ENCODE data around the gene ASPM. TPM values are rescaled to one million over a fixed set of nuclear protein-coding genes. Genes with fewer than 3 reads are reported as not detected.

ASPM gene
- total RNA-seq, 1 donor from 2014 or later: 17.5 TPM

DNA sequence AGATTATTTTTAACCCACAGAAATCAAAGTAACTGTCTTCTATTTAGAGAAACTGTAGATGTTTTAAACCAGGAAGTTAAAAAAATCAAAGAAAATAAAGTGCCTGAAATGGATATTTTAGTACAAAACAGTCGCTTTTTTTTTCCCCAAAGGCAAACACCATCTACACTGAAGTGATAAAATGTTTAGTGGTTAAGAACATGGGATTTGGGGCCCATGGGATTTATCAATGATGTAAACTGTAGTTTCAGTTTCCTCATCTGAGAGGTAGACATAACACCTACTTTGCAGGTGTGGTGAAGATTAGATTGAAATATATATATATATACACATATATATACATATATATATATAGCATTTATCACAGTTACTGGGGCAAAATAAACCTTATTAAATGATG lies 22.1 kb downstream of the ASPM start:
- no peak overlapping the region for H3K4me3 Mint-ChIP-seq (ENCODE audit: low read depth)
- peaks cover 5% of the 10 kb centered on the region for H3K36me3 Mint-ChIP-seq (ENCODE audit: insufficient read depth)
- H3K27ac Mint-ChIP-seq: no peak overlapping the region
- H3K9me3 Mint-ChIP-seq (ENCODE audit: low read depth): no peaks in the 10 kb centered on the region
- no peak for DNase-seq (ENCODE audit: low spot score, unreplicated experiment)
- H3K4me1 Mint-ChIP-seq (ENCODE audit: low read depth): peaks cover 4% of the 10 kb centered on the region
- H3K27me3 Mint-ChIP-seq: no peaks in the 10 kb centered on the region
- TF ChIP-seq, protein P1, sequence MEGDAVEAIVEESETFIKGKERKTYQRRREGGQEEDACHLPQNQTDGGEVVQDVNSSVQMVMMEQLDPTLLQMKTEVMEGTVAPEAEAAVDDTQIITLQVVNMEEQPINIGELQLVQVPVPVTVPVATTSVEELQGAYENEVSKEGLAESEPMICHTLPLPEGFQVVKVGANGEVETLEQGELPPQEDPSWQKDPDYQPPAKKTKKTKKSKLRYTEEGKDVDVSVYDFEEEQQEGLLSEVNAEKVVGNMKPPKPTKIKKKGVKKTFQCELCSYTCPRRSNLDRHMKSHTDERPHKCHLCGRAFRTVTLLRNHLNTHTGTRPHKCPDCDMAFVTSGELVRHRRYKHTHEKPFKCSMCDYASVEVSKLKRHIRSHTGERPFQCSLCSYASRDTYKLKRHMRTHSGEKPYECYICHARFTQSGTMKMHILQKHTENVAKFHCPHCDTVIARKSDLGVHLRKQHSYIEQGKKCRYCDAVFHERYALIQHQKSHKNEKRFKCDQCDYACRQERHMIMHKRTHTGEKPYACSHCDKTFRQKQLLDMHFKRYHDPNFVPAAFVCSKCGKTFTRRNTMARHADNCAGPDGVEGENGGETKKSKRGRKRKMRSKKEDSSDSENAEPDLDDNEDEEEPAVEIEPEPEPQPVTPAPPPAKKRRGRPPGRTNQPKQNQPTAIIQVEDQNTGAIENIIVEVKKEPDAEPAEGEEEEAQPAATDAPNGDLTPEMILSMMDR (IDR thresholded peaks at IDR 0.05; ENCODE audit: unreplicated experiment): no peak

GRCh38 chr1:197116156-197116555 lies 30.3 kb downstream of the ASPM start:
- no peak for DNase-seq (ENCODE audit: low spot score, unreplicated experiment)
- Mint-ChIP-seq H3K36me3 (ENCODE audit: insufficient read depth) (peaks cover 17% of the 10 kb centered on the region), H3K4me1 (ENCODE audit: low read depth) (no peaks in the 10 kb centered on the region), H3K27me3 (no peaks in the 10 kb centered on the region), H3K9me3 (ENCODE audit: low read depth) (no peaks in the 10 kb centered on the region), H3K27ac (no peak overlapping the region), H3K4me3 (ENCODE audit: low read depth) (no peak overlapping the region)
- TF ChIP-seq, protein P1 (IDR thresholded peaks at IDR 0.05; ENCODE audit: unreplicated experiment): no peak

DNA sequence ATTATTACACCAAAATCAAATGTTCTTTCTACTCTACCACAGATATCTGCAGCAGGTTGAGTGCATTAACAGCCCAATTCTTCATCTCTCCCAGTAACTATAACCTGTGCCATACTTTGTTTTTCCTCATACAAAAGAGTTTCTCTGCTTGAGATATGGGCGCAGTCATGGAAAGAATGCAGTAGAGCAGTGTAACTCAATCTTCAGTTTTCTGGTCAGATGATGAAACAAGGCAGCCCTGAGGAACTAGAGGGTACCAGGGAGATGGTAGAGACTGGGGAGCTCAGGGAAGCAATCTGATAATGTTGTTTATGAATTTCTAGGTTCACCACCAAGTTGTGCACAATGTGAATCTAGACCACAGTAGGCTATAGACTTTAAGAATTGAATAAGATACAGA lies 39.6 kb downstream of the ASPM start:
- Mint-ChIP-seq H3K4me1 (ENCODE audit: low read depth) (no peaks in the 10 kb centered on the region), H3K4me3 (ENCODE audit: low read depth) (no peak overlapping the region), H3K27ac (no peak overlapping the region), H3K36me3 (ENCODE audit: insufficient read depth) (peaks cover 16% of the 10 kb centered on the region), H3K9me3 (ENCODE audit: low read depth) (no peaks in the 10 kb centered on the region), H3K27me3 (no peaks in the 10 kb centered on the region)
- no peak for DNase-seq (ENCODE audit: low spot score, unreplicated experiment)
- TF ChIP-seq, protein P1 (IDR thresholded peaks at IDR 0.05; ENCODE audit: unreplicated experiment): no peak

DNA sequence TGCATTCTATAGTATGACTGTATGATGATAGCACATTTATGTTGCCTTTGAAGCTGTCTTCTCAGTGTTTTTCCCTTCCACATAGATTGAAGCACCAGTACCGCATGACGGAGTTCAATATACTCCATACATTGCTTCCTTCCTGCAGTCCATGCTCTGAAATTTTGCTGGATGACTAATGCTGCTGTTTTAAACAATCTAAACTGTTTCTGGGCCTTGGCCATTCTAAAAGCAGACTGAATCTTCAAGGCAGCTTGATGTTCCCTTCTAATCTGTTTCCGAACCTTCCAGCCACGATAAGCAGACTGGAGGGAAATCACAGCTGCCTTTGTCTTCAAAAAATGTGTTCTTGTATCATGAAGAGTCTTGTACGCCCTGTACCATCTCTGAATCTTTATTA lies 43.2 kb downstream of the ASPM start:
- Mint-ChIP-seq H3K9me3 (ENCODE audit: low read depth) (no peaks in the 10 kb centered on the region), H3K27ac (no peak overlapping the region), H3K36me3 (ENCODE audit: insufficient read depth) (peaks cover 15% of the 10 kb centered on the region), H3K27me3 (no peaks in the 10 kb centered on the region), H3K4me1 (ENCODE audit: low read depth) (no peaks in the 10 kb centered on the region), H3K4me3 (ENCODE audit: low read depth) (no peak overlapping the region)
- TF ChIP-seq, protein P1 (IDR thresholded peaks at IDR 0.05; ENCODE audit: unreplicated experiment): no peak
- no peak for DNase-seq (ENCODE audit: low spot score, unreplicated experiment)

DNA sequence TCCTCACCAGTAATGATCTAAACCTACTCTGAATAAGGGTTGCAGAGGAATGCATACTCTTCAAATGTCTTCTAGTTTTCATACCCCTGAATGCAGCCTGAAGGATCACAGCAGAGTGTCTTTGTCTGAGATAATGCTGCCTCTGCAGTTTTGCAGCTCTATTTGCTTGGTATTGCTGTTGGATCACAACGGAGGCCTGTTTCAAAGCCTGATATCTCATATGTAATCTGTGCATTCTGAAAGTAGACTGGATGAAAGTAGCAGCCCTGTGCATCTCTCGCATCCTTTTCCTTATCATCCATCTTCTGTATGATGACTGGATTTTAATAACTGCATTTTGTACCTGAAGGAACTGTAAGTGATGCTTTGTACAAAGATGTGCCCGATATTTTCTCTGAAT lies 44.5 kb downstream of the ASPM start:
- H3K4me3 Mint-ChIP-seq (ENCODE audit: low read depth): no peak overlapping the region
- H3K4me1 Mint-ChIP-seq (ENCODE audit: low read depth): no peaks in the 10 kb centered on the region
- H3K27ac Mint-ChIP-seq: no peak overlapping the region
- H3K27me3 Mint-ChIP-seq: no peaks in the 10 kb centered on the region
- DNase-seq (ENCODE audit: low spot score, unreplicated experiment): no peak
- H3K9me3 Mint-ChIP-seq (ENCODE audit: low read depth): no peaks in the 10 kb centered on the region
- TF ChIP-seq, protein P1 (IDR thresholded peaks at IDR 0.05; ENCODE audit: unreplicated experiment): no peak
- H3K36me3 Mint-ChIP-seq (ENCODE audit: insufficient read depth): peaks cover 13% of the 10 kb centered on the region
